GM18519 (cell line): ENCODE data around the gene LEKR1.
"Not testable (repeated sequence)": the region's sequence is repeated elsewhere in the genome, so short reads cannot be mapped to it uniquely, and the experiment has no call there.

ENCODE experiments used
- ATAC-seq: cut with Tn5 transposase; IDR thresholded peaks from one replicate; pipeline ENCODE4 v1.9.1; 2021; ENCODE audit warnings: mild to moderate bottlenecking, moderate library complexity; ENCODE audit not compliant: unreplicated experiment, low FRiP score

The LEKR1 gene

GRCh38 chr3:156826144-156826895 lies at the start of gene LEKR1:
TSS of gene LEKR1 (plus strand) at chr3:156826353. CDS start at chr3:156829330, 2,977 bp downstream.
- peak; percentile 68 for ATAC-seq

- no peak for ATAC-seq
Observed at GRCh38 chr3:156776871-156777270, 49.3 kb upstream of the LEKR1 start.

DNA sequence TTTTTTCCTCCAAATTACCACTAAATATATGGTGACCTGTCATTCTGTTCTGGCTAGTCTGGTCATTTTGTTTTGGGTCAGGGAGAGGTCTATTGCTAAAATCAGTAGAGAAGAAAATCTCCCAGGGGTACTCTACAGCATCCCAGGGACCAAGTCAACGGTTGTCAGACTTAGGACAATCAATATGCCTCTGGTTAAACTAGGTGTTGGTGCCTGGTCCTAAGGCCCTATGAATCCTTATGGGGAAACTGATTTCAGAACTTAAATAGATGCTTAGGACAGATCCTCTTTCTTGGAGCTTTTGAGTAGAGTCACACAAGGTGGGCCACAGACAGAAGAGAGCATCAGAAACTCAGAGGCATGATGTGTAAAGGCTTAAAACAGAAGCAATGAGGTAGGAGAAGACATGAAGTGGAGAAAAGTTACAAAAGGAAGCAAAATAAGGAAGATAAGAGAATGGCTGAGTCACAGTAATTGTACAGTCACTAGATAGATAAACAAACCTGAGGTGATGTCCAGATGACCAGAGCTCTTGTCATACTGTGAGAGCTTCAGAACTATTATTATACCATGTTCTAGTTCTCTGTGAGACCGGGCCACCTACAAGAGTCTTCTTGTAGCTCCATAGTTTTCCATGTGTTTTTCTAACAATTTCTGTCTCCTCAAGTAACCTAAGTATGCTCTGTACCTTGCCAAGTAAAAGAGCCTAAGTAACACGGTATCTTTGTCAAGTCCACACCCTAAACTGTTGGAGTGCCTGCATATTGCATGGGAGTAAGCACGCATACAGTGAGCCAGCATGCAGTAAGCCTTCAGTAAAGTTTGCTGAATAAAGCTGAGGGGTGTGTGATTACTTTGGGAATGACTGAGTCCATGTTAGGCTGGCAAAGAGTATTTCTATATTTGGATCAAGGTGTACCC lies 44.6 kb upstream of the LEKR1 start:
- ATAC-seq = no peak

GRCh38 chr3:156782319-156782718 lies 43.8 kb upstream of the LEKR1 start:
- ATAC-seq = no peak

DNA sequence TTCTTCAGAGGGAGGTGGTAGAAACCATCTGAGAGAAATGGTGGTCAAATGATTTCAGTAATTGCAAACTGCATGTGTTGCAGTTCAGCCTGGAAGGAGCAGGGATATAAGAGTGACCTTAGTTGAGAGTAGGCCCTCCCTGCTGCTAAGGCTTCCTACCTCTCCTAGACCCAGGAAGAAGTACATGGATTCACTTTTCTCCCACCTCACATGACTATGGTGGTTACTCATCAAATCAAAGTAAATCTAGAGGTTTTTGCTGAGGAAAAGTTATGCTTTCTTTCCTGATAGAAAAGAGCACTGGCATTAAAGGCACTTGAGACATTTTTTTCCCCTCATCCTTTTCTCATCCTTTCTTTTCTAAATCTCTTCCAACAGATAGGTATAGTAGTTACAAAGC lies 43.2 kb upstream of the LEKR1 start:
- no peak for ATAC-seq

DNA sequence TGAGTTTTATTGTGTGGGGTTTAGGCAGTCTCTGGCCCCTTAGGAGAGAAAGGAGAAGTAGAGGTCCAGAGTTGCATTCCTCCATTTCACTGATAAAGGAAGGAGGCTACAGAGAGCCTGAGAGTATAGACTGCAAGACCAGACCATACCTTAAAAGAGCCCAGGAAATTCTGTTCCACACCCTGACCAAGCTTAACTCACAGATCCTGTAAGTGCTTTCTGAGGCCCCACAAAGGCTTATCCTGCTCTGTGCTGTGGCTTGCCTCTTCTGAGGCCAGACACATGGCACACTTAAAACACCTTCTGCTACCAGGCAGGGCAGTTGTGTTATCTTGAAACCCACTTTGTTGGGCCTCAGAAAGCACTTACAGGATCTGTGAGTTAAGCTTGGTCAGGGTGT lies 39.2 kb upstream of the LEKR1 start:
- ATAC-seq = no peak

DNA sequence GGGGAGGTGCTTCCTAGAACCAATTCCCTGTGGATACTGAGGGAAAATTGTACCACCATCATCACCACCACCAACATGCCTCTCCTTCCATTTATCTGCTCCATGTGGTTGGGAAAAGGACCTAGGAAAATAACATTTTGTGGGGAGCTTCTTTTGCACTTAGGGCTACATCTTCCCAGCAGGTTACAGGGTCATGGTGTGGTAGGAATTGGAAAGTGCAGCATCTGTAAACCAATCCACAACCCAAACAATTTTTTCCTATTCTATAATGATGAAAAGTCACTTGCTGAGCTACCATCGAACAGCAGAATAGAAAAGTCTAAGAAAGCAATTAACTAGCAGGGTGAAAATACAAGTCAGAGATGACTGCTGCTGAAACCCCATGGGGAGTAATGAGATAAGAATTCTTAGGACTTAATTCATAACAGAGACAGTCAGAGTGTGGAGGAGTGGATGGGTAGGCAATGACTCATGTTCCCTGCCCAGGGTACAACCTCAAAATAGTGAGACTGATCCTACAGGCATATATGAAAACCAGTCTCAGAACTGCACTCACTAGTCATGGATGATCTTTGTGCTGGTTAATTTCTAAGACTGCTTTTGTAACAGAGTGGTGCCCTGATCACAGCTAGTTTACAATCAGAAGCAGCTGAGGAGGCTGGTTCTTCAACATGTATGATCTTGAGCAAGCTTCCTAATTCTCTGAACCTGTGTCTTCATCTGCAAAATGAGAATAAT lies 38.1 kb upstream of the LEKR1 start:
- no peak for ATAC-seq

- no peak for ATAC-seq
Observed at GRCh38 chr3:156788846-156789245, 37.3 kb upstream of the LEKR1 start.

GRCh38 chr3:156790156-156790555 lies 36.0 kb upstream of the LEKR1 start:
- no peak for ATAC-seq

GRCh38 chr3:156792114-156792513 lies 34.0 kb upstream of the LEKR1 start:
- ATAC-seq = no peak

DNA sequence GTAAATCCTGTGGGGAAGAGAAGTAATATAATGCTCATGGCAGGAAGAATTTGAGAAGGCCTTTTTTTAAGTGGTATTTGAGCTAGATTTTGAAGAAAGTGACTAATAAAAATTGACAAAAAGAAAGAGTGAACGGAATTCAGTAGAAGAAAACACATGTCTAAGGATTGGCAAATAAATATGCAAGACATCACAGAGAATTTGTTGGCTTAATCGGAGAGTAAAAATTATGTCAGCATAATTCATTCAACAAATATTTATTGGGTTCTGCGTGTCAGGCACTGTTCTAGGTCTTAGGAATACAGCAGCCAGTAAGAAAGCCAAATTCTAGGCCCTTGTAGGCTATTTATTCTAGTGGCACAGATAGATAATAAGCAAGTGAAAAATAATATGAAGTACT lies 33.6 kb upstream of the LEKR1 start:
- no peak for ATAC-seq

- ATAC-seq = peak; percentile 46
Observed at GRCh38 chr3:156792945-156793344, 33.2 kb upstream of the LEKR1 start.

- no peak for ATAC-seq
Observed at GRCh38 chr3:156793400-156793799, 32.8 kb upstream of the LEKR1 start.

- ATAC-seq = no peak
Observed at GRCh38 chr3:156793851-156794250, 32.3 kb upstream of the LEKR1 start.

GRCh38 chr3:156795890-156796481 lies 30.2 kb upstream of the LEKR1 start:
- no peak for ATAC-seq

- no peak for ATAC-seq
Observed at GRCh38 chr3:156797368-156797767, 28.8 kb upstream of the LEKR1 start.

DNA sequence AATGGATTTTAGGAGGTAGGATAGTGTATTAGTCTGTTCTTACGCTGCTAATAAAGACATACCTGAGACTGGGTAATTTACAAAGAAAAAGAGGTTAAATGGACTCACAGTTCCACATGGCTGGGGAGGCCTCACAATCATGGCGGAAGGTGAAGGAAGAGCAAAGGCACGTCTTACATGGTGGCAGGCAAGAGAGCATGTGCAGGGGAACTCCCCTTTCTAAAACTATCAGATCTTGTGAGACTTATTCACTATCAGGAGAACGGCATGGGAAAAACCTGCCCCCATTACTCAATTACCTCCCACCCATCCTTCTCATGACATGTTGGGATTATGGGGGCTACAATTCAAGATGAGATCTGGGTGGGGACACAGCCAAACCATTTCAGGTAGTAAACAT lies 25.9 kb upstream of the LEKR1 start:
- ATAC-seq = not testable (repeated sequence)

DNA sequence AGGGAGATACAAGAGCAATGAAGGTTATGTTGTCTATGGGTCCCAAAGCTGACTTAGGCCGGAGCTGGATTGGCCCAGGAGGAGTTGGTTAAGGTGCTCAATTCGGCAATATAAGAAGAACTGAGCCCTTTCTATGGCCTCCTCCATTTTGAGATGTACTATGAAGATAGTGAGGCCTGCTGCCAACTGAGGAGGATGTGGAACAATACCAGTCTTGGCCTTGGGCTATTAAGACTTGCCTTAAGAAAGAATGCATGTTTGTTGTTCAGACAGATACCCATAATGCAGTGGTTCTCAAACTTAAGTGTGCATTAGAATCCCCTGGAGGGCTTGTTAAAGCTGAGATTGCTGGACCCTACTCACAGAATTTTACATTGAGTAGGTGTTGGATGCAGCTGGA lies 24.4 kb upstream of the LEKR1 start:
- no peak for ATAC-seq

DNA sequence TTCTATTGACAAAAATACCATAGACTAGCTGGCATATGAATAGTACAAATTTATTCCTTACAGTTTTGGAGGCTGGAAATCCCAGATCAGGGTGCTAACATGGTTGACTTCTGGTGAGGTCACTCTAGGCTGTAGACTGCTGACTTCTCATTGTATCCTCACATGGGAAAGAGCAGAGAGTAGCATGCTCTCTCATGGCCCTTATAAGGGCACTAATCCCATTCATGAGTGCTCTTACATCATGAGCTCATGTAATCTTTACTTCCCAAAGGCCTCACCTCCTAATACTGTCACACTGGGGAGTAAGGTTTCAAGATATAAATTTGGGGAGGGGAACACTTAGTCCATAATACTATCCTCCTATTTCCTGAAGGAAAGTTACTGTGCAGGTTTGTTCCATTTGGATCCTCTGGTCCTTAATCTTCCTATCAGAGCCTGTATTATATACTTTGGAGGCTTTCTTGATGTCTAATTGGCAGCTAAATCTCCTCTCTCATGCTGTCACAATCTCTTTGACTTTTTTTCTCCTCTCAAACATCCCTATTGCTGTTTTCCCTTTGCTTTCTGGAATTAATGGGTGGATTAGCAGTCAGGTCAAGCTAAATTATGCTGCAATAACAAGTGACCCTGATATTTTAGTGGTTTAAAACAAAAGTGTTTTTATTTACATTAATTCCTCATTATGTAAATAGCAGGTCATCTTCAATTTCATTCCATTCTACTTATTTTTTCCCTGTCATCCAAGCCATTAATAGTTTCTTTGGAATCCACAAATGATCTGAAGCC lies 23.1 kb upstream of the LEKR1 start:
- no peak for ATAC-seq
